Measurements from ENCODE around the gene CARMIL1.
A peak's percentile ranks its signal among the peaks of the same experiment; 100 is the strongest.

The CARMIL1 gene

GRCh38 chr6:25253351-25253750 lies 25.8 kb upstream of the CARMIL1 start:
- H3K27me3 ChIP-seq (ENCODE audit: control insufficient read depth, insufficient read depth, low read length), result no peaks in the 10 kb centered on the region
- no peaks in the 10 kb centered on the region for H3K36me3 ChIP-seq (ENCODE audit: control insufficient read depth, insufficient read depth, low read length)
- H3K4me1 ChIP-seq (ENCODE audit: control insufficient read depth, insufficient read depth, low read length), result no peaks in the 10 kb centered on the region
- H3K9ac ChIP-seq (ENCODE audit: low read length), result no peak overlapping the region
- H3K4me3 ChIP-seq (ENCODE audit: low read length), result no peak overlapping the region
- no peak overlapping the region for H3K27ac ChIP-seq (ENCODE audit: low read depth, low read length)

DNA sequence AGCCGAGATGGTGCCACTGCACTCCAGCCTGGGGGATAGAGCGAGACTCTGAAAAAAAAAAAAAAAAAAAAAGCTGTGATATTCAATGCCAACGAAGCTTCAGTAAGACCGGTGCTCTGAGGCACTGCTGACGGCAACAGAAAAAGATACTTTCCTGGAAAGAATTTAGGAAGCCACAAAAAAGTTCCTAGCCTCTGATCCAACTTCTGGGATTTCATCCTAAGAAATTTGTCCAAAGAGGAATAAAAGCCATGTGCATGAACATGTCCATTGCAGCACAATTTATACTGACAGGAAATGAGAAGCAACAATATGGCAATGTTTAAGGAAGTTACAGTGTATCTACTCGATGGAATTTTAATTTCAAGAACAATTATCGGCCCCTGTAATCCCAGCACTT lies 24.5 kb upstream of the CARMIL1 start:
- no peaks in the 10 kb centered on the region for H3K4me1 ChIP-seq (ENCODE audit: control insufficient read depth, insufficient read depth, low read length)
- H3K9ac ChIP-seq (ENCODE audit: low read length), result no peak overlapping the region
- H3K27me3 ChIP-seq (ENCODE audit: control insufficient read depth, insufficient read depth, low read length), result no peaks in the 10 kb centered on the region
- H3K4me3 ChIP-seq (ENCODE audit: low read length), result no peak overlapping the region
- H3K27ac ChIP-seq (ENCODE audit: low read depth, low read length), result no peak overlapping the region
- H3K36me3 ChIP-seq (ENCODE audit: control insufficient read depth, insufficient read depth, low read length), result no peaks in the 10 kb centered on the region

DNA sequence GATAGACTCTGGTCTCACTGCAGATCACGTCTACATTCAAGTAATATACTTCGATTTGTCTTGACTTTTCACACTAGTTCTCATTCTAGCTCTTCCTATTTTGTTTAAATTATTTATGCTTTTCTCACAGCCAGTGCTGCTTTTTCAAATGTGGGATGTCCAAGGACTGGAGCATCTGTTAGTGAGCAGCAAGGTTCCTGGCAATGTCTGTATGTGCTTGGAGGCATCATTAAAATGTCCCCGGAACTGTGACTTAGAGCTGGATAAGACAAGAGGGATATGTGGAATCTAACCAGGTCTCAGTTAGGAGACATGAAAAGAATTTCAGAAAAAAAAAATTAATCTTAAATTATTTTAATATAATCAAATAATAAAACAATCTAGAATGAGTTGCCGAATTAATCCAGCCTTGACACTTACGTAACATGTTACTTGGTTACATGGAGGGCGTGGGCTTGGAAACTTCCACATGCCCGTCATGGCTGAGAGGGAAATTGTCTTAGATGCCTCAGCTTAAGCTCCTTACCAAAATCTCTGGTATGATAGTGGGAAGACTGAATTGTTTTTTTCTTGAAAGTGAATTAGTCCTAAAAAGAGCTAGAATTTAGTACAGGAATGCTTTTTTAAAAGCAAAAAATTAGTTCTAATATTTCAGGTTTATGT lies 21.4 kb upstream of the CARMIL1 start:
- Histone ChIP-seq H3K36me3 (ENCODE audit: control insufficient read depth, insufficient read depth, low read length) (no peaks in the 10 kb centered on the region), H3K27ac (ENCODE audit: low read depth, low read length) (no peak overlapping the region), H3K27me3 (ENCODE audit: control insufficient read depth, insufficient read depth, low read length) (no peaks in the 10 kb centered on the region)

DNA sequence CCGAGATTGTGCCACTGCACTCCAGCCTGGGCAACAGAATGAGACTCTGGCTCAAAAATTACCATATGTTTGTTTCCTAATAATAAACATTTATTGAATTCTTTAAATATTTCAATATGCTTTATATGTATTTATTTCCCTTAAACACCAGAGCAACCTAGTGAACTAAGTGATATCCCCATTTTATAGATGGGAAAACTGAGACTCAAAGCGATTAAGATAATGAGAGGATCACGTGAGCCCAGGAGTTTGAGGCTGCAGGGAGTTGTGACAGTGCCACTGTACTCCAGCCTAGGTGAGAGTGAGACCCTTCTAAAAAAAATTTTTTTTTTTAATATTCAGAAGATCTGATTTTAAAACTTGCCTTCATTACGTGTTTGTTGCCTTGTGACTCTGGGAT lies 19.4 kb upstream of the CARMIL1 start:
- Histone ChIP-seq H3K4me3 (ENCODE audit: low read length) (no peak overlapping the region), H3K27me3 (ENCODE audit: control insufficient read depth, insufficient read depth, low read length) (no peaks in the 10 kb centered on the region), H3K27ac (ENCODE audit: low read depth, low read length) (no peak overlapping the region), H3K4me1 (ENCODE audit: control insufficient read depth, insufficient read depth, low read length) (no peaks in the 10 kb centered on the region), H3K36me3 (ENCODE audit: control insufficient read depth, insufficient read depth, low read length) (no peaks in the 10 kb centered on the region), H3K9ac (ENCODE audit: low read length) (no peak overlapping the region)

More for the DNA sequence above, 21.4 kb upstream of the CARMIL1 start:
- Histone ChIP-seq H3K4me3 (ENCODE audit: low read length) (no peak overlapping the region), H3K9ac (ENCODE audit: low read length) (no peak overlapping the region), H3K4me1 (ENCODE audit: control insufficient read depth, insufficient read depth, low read length) (no peaks in the 10 kb centered on the region)

- no peak overlapping the region for H3K4me3 ChIP-seq (ENCODE audit: low read length)
- no peak overlapping the region for H3K27ac ChIP-seq (ENCODE audit: low read depth, low read length)
- no peaks in the 10 kb centered on the region for H3K27me3 ChIP-seq (ENCODE audit: control insufficient read depth, insufficient read depth, low read length)
- H3K4me1 ChIP-seq (ENCODE audit: control insufficient read depth, insufficient read depth, low read length), result no peaks in the 10 kb centered on the region
- no peaks in the 10 kb centered on the region for H3K36me3 ChIP-seq (ENCODE audit: control insufficient read depth, insufficient read depth, low read length)
- H3K9ac ChIP-seq (ENCODE audit: low read length), result no peak overlapping the region
Measured at GRCh38 chr6:25263657-25264056, 15.5 kb upstream of the CARMIL1 start.

- no peak overlapping the region for H3K4me3 ChIP-seq (ENCODE audit: low read length)
- H3K4me1 ChIP-seq (ENCODE audit: control insufficient read depth, insufficient read depth, low read length), result no peaks in the 10 kb centered on the region
- H3K9ac ChIP-seq (ENCODE audit: low read length), result no peak overlapping the region
- H3K36me3 ChIP-seq (ENCODE audit: control insufficient read depth, insufficient read depth, low read length), result no peaks in the 10 kb centered on the region
- H3K27me3 ChIP-seq (ENCODE audit: control insufficient read depth, insufficient read depth, low read length), result no peaks in the 10 kb centered on the region
- H3K27ac ChIP-seq (ENCODE audit: low read depth, low read length), result no peak overlapping the region
Measured at GRCh38 chr6:25266456-25267100, 12.6 kb upstream of the CARMIL1 start.

GRCh38 chr6:25267662-25268061 lies 11.5 kb upstream of the CARMIL1 start:
- H3K4me1 ChIP-seq (ENCODE audit: control insufficient read depth, insufficient read depth, low read length), result no peaks in the 10 kb centered on the region

GRCh38 chr6:25270559-25270958 lies 8.6 kb upstream of the CARMIL1 start:
- Histone ChIP-seq H3K4me3 (ENCODE audit: low read length) (no peak overlapping the region), H3K36me3 (ENCODE audit: control insufficient read depth, insufficient read depth, low read length) (no peaks in the 10 kb centered on the region), H3K27ac (ENCODE audit: low read depth, low read length) (no peak overlapping the region), H3K4me1 (ENCODE audit: control insufficient read depth, insufficient read depth, low read length) (no peaks in the 10 kb centered on the region), H3K27me3 (ENCODE audit: control insufficient read depth, insufficient read depth, low read length) (no peaks in the 10 kb centered on the region), H3K9ac (ENCODE audit: low read length) (no peak overlapping the region)

More at GRCh38 chr6:25267662-25268061, 11.5 kb upstream of the CARMIL1 start:
- Histone ChIP-seq H3K36me3 (ENCODE audit: control insufficient read depth, insufficient read depth, low read length) (no peaks in the 10 kb centered on the region), H3K4me3 (ENCODE audit: low read length) (no peak overlapping the region), H3K9ac (ENCODE audit: low read length) (no peak overlapping the region), H3K27ac (ENCODE audit: low read depth, low read length) (no peak overlapping the region), H3K27me3 (ENCODE audit: control insufficient read depth, insufficient read depth, low read length) (no peaks in the 10 kb centered on the region)

- H3K27ac ChIP-seq (ENCODE audit: low read depth, low read length), result no peak overlapping the region
- H3K27me3 ChIP-seq (ENCODE audit: control insufficient read depth, insufficient read depth, low read length), result no peaks in the 10 kb centered on the region
- H3K4me1 ChIP-seq (ENCODE audit: control insufficient read depth, insufficient read depth, low read length), result peaks cover 2% of the 10 kb centered on the region
- H3K9ac ChIP-seq (ENCODE audit: low read length), result no peak overlapping the region
- H3K4me3 ChIP-seq (ENCODE audit: low read length), result no peak overlapping the region
- H3K36me3 ChIP-seq (ENCODE audit: control insufficient read depth, insufficient read depth, low read length), result no peaks in the 10 kb centered on the region
Measured at GRCh38 chr6:25275436-25275835, 3.7 kb upstream of the CARMIL1 start.

DNA sequence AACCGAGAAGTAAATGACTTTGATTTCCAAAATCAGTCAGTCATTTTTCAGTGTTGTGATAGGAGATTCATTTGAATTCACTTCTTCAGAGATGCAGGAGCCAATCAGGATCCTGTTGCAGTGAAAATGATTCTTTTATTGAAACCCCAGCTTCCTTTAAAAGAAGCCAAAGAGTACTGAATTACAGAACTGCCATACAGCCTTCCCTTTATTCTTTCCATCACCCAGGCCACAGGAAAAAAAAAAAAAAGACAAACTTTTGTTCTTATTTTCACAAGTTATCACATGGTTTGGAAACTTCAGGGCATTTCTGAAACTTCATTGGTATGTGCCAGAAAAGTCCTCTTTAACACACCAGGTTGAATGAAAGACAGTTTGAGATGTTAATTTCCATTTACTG lies 1.8 kb upstream of the CARMIL1 start:
- peaks cover 2% of the 10 kb centered on the region for H3K4me1 ChIP-seq (ENCODE audit: control insufficient read depth, insufficient read depth, low read length)
- H3K27me3 ChIP-seq (ENCODE audit: control insufficient read depth, insufficient read depth, low read length), result no peaks in the 10 kb centered on the region
- H3K4me3 ChIP-seq (ENCODE audit: low read length), result no peak overlapping the region
- no peak overlapping the region for H3K9ac ChIP-seq (ENCODE audit: low read length)
- no peaks in the 10 kb centered on the region for H3K36me3 ChIP-seq (ENCODE audit: control insufficient read depth, insufficient read depth, low read length)
- no peak overlapping the region for H3K27ac ChIP-seq (ENCODE audit: low read depth, low read length)

GRCh38 chr6:25277857-25278256 lies 1.3 kb upstream of the CARMIL1 start:
- no peak overlapping the region for H3K27ac ChIP-seq (ENCODE audit: low read depth, low read length)
- H3K27me3 ChIP-seq (ENCODE audit: control insufficient read depth, insufficient read depth, low read length), result no peaks in the 10 kb centered on the region
- peaks cover 2% of the 10 kb centered on the region for H3K4me1 ChIP-seq (ENCODE audit: control insufficient read depth, insufficient read depth, low read length)
- peak overlapping the region; percentile 83 for H3K4me3 ChIP-seq (ENCODE audit: low read length)
- no peak overlapping the region for H3K9ac ChIP-seq (ENCODE audit: low read length)
- no peaks in the 10 kb centered on the region for H3K36me3 ChIP-seq (ENCODE audit: control insufficient read depth, insufficient read depth, low read length)

DNA sequence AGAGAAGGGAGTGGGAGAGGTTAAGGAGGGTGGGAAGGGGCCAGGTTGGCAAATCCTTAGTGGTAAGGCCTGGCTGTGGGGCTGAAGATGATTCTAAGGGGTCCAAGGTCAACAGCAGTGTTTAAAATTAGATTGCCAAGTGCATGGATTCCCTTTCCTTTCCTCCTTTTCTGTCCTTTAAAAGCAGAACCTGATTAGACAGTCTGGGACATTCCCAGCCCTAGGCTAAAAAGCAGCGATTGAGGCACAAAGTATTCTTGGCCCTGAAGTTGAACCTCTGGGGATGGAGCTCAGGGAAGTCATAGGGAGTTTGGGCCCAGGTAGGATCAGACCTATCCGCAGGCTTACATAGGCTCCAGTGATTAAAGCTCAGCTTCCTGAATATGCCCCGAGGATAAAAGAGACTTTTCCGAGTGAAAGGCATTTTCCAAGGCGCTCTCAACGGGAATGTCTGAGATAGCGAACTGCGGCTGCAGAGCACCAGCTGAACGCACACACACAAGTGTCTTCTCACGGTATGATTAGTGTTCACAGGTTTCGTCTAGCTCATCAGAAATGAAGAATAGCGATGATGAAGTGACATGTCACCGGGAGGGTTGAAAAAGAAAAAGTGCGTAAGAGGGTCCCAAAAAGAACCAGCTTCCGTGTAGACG lies 787 bp upstream of the CARMIL1 start:
- Histone ChIP-seq H3K27me3 (ENCODE audit: control insufficient read depth, insufficient read depth, low read length) (no peaks in the 10 kb centered on the region), H3K4me1 (ENCODE audit: control insufficient read depth, insufficient read depth, low read length) (peaks cover 2% of the 10 kb centered on the region), H3K36me3 (ENCODE audit: control insufficient read depth, insufficient read depth, low read length) (no peaks in the 10 kb centered on the region), H3K9ac (ENCODE audit: low read length) (no peak overlapping the region), H3K4me3 (ENCODE audit: low read length) (peak overlapping the region; percentile 83), H3K27ac (ENCODE audit: low read depth, low read length) (no peak overlapping the region)
